ENCODE results near the gene ENO2.

The ENO2 gene

GRCh38 chr12:6963791-6964413 is 49.5 kb downstream of the ENO2 start:
- DNase-seq, result no peak

GRCh38 chr12:6964605-6965025 is 50.2 kb downstream of the ENO2 start:
- no peak for DNase-seq

- DNase-seq, result peak; percentile 91
Observed at GRCh38 chr12:6965026-6965661, 50.8 kb downstream of the ENO2 start.

- DNase-seq, result no peak
Observed at GRCh38 chr12:6965714-6966113, 51.3 kb downstream of the ENO2 start.

GRCh38 chr12:6966351-6966750 is 52.0 kb downstream of the ENO2 start:
- no peak for DNase-seq

GRCh38 chr12:6967651-6968100 is 53.3 kb downstream of the ENO2 start:
- DNase-seq, result no peak

- DNase-seq, result no peak
Observed at GRCh38 chr12:6968426-6968825, 54.0 kb downstream of the ENO2 start.

- DNase-seq, result no peak
Observed at GRCh38 chr12:6970096-6970527, 55.7 kb downstream of the ENO2 start.

Data from NCI-H2107 (cell line).